ACHN (cell line): ENCODE data around the gene TSPAN11.
A peak's percentile ranks its signal among the peaks of the same experiment; 100 is the strongest.
"Not testable (repeated sequence)": the region's sequence is repeated elsewhere in the genome, so short reads cannot be mapped to it uniquely, and the experiment has no call there.

ENCODE experiments used
- DNase-seq: peaks from one replicate; pipeline ENCODE4 v3.0.0-alpha.2; 2015
- in situ Hi-C: cut with HindIII; loops from 2 replicates; pipeline ENCODE4 v1.10.0; 2017; ENCODE audit warnings: low sequenced_read_pairs, low pct_ligation_motif_present, low pct_unique_long_range_greater_than_20kb

Gene TSPAN11

GRCh38 chr12:31021809-31022494, 95.4 kb downstream of the TSPAN11 start:
- in situ Hi-C loops: no loop called here
- DNase-seq: peak; percentile 22

GRCh38 chr12:31023271-31023724, 96.8 kb downstream of the TSPAN11 start:
- in situ Hi-C loops: no loop called here
- DNase-seq: no peak

DNA sequence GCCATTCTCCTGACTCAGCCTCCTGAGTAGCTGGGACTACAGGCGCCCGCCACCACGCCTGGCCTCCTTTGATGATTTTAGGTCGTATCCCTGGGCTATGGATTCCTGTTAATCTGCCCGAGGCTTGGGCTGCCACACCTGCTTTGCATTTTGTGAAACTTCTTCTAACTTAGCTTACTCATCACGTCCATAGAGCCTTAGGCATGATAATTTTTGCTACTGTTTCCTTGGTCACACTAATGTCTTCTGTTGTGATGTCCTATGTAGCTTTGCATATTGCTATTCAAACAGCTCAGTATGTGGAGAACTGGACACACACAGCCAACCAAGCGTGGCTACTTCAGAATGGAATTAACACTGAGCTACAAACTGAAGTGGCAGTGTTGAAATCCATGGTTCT, 99.7 kb downstream of the TSPAN11 start:
- DNase-seq: no peak
- in situ Hi-C loops: no loop called here

DNA sequence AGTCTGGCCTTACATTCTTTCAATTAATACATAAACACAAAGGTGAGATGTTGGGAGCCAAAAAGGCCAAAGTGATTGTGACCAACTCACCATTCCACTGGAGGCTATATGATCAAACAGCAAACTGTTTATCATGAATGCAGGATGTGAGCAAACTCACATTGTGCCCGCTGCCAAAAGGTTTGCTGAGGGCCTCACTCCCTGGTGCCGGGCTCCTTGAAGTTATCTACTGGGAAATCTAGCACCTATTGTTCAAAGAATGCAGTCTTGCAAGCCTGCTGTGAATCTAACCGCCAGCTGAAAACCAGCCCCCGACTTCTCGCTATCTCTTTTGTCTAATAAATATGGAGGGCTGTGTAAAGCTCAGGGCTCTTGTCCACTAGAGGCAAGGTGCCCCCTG, 100.5 kb downstream of the TSPAN11 start:
- in situ Hi-C loops: not testable (repeated sequence)

DNA sequence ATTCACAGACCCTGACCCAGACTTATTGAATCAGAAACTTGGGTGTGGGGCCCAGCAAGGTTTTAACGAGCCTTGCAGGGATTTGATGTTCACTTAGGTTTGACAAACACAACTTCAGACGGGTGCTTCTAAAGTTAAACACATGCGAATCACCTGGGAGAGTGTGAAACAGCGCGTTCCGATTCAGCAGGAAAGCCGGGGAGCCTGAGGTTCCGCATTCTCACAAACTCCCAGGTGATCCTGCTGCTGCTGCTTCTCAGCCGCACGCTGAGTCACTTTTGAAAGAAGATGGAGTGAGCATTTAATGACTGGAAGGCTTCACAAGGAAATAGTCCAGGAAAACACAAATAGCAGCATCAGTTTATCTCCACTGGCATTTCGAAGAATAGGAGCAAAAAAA, 102.9 kb downstream of the TSPAN11 start:
- DNase-seq: no peak
- in situ Hi-C loops: no loop called here

More for the DNA sequence above, 100.5 kb downstream of the TSPAN11 start:
- not testable (repeated sequence) for DNase-seq

DNA sequence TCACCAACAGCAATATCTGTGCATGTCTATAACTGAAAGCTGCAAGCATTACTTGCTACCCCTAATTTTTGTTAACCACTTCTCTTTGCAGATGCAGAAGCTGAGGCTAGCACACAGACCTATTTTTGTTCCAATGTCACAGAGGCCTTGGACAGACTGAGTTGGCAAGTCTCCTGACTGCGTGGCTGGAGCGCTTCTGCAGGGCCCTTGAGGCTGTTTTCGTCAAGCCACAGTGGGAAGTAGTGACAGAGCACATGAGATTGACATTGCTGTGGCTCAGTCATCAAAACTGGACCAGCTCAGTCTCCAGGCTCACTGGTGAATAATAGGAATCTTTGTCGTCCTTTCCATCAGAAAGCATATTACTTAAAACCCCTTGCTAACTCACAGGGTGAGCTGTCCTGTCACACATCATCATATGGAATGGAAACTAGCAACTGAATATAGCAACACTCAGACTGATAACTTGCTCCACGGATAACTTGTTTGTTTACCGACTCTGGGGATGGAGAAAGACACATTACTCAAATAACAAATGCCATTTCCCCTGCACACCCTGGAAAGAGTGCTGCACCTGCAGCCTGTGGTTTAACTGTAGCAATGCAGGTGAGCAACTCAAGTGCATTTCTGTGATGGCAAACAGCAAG, 103.5 kb downstream of the TSPAN11 start:
- in situ Hi-C loops: no loop called here
- DNase-seq: no peak

DNA sequence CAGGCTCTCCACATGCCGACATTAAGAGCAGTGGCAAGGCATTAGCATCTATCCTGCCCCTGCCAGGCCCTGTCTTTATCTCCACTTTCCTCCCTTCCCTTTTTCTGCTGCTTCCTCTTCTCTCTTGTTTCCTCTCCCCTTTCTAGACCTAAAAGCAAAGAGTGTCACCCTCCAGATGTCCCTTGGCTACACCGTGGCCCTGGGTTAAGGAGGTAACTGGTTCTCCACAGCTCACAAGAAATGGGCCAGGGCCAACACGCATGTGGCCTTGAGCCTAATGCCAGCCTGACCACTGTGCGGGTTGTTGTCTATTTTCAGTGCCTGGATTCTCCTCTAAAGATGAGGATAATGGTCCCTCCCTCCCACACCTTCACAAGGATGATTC, 105.4 kb downstream of the TSPAN11 start:
- in situ Hi-C loops: no loop called here

DNA sequence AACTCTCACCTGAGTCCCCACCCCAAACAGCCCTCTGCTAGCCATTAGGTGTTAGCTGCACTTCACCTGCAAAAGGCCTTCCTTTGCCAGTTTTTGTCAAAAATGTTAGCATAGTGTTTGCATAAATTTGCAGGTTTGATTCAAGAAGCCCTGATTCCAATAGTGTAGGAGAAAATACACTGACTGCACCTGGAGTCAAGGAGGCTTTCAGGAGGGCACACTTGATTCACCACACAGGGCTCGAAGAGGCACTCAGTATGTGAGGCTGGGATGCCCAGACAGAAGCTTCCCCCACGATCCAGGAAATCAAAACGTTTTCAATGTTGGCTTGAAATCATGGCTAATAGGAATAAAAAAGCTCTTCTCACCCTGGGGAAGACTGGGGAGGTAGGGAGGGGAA, 106.6 kb downstream of the TSPAN11 start:
- in situ Hi-C loops: no loop called here
- no peak for DNase-seq

More for the DNA sequence above, 105.4 kb downstream of the TSPAN11 start:
- DNase-seq: no peak

- in situ Hi-C loops: no loop called here
- DNase-seq: no peak
These were observed 107.1 kb downstream of the TSPAN11 start for GRCh38 chr12:31033681-31034080.

DNA sequence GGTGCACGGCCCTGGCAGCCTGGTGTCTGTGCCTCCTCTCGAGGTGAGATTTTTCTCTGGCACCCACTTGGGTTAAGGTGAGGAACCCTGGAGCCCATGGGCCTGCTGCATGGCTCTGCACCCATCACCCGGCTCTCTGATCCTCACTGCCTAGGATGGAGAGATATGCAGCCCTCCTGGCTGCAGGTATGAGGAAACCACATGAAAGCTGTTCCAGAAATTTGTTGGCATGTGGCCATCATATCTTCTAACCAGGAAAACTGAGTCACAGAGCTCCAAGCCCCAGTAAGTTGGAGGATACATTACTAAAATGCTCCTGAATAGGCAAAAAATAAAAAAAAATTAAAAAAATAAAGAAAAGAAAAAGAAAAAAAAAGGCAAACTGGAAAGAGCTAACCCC, 107.8 kb downstream of the TSPAN11 start:
- in situ Hi-C loops: no loop called here

GRCh38 chr12:31035226-31035625, 108.7 kb downstream of the TSPAN11 start:
- in situ Hi-C loops: no loop called here
- no peak for DNase-seq

More for the DNA sequence above, 107.8 kb downstream of the TSPAN11 start:
- DNase-seq: no peak

- no peak for DNase-seq
- in situ Hi-C loops: no loop called here
These were observed 109.6 kb downstream of the TSPAN11 start for GRCh38 chr12:31035967-31036665.

DNA sequence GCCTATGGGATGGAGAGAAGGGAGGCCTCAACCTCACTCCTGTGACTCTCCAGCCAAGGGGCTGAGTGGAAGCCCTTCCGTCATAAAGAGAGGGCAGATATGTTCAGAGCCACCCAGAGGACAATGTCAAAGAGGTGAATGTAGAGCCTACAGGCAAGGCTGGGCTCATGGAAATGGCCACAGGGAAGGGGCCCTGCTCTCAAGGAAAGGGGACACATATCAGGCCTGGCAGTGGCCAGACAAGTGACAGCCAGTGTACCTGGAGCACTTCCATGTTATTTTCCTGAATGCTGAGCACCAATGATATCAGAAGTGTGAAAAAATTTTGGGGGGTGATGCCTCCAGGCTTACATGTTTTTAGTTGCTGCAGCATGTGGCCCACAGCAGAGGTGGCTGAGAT, 110.5 kb downstream of the TSPAN11 start:
- DNase-seq: no peak
- in situ Hi-C loops: no loop called here

GRCh38 chr12:31037931-31038330, 111.4 kb downstream of the TSPAN11 start:
- in situ Hi-C loops: no loop called here
- DNase-seq: no peak

DNA sequence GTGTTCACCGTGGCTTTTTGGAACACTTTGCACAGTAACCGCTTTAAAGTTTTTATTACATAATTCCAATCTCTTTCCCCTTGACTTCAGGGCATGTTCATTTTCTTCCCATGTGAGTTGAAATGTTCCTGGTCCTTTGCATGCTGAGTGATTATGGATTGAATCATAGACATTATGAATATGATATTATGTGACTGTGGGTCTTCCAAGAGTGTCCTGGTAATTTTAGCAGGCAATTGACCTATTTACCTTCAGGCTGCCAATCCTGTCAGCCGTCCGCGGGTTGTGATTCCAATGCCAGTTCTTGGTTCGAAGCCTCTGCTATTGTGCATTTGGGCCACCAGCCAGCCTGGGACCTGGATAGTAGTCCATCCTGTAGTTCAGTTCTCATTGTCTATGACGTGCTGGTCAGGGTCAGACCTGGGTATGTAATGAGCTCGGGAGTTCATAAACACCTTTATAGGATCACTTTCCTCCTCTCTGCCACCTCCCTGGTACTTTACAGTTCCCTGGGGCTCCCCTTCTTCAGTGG, 114.6 kb downstream of the TSPAN11 start:
- in situ Hi-C loops: no loop called here
- no peak for DNase-seq
